NB4 (cell line): ENCODE results near the gene ZNF326.

Experiments used
- DNase-seq: peaks from one replicate; pipeline ENCODE4 v3.0.0; 2010; ENCODE audit warnings: low read depth
- H3K4me3 ChIP-seq: one replicate; pipeline ENCODE4 v1.5.1; 2011; ENCODE audit warnings: mild to moderate bottlenecking, low read depth, low read length, moderate library complexity
- CTCF ChIP-seq: IDR thresholded peaks from one replicate; pipeline ENCODE4 v1.5.1; 2012; ENCODE audit warnings: low read depth, low read length
- MAX ChIP-seq: IDR thresholded peaks from 2 replicates; pipeline ENCODE4 v1.6.1; 2011; ENCODE audit warnings: low read depth, low read length
- MYC ChIP-seq: IDR thresholded peaks from 2 replicates; pipeline ENCODE4 v1.6.1; 2011; ENCODE audit warnings: low read depth, low read length
- POLR2A ChIP-seq: IDR thresholded peaks from 2 replicates; pipeline ENCODE4 v1.6.1; 2011; ENCODE audit warnings: mild to moderate bottlenecking; ENCODE audit not compliant: insufficient read length; ENCODE audit errors: extremely low read depth

The ZNF326 gene

GRCh38 chr1:89950703-89951102, 44.2 kb upstream of the ZNF326 start:
- no peak overlapping the region for H3K4me3 ChIP-seq
- TF ChIP-seq CTCF = no peak
- TF ChIP-seq POLR2A = no peak
- no peak for TF ChIP-seq MYC
- TF ChIP-seq MAX = no peak
- DNase-seq = no peak

GRCh38 chr1:89951766-89952604, 42.9 kb upstream of the ZNF326 start:
- H3K4me3 ChIP-seq = no peak overlapping the region
- DNase-seq = no peak
- TF ChIP-seq POLR2A (no peak), MYC (no peak), MAX (no peak), CTCF (no peak)

- no peak for DNase-seq
- H3K4me3 ChIP-seq = no peak overlapping the region
- TF ChIP-seq POLR2A (no peak), MAX (no peak), MYC (no peak), CTCF (no peak)
Measured at GRCh38 chr1:89952605-89953130, 42.2 kb upstream of the ZNF326 start.

GRCh38 chr1:89953131-89953626, 41.7 kb upstream of the ZNF326 start:
- DNase-seq = peak; percentile 59
- TF ChIP-seq POLR2A (no peak), CTCF (peak; percentile 23), MAX (no peak)

GRCh38 chr1:89953929-89954328, 41.0 kb upstream of the ZNF326 start:
- TF ChIP-seq MYC (no peak), CTCF (no peak), MAX (no peak), POLR2A (no peak)
- no peak for DNase-seq
- no peak overlapping the region for H3K4me3 ChIP-seq

More at GRCh38 chr1:89953131-89953626, 41.7 kb upstream of the ZNF326 start:
- H3K4me3 ChIP-seq = no peak overlapping the region
